Activated CD4-positive, alpha-beta T cell treated with anti-CD3 and anti-CD28 coated beads, Interleukin-2, Interleukin-6, amounts not matched to agents 100 ng/mL and 50 ng/mL, durations not matched to agents 16 hours and 8 hours (primary cell): Measurements from ENCODE around the gene GATD1.
A peak's percentile ranks its signal among the peaks of the same experiment; 100 is the strongest.

Experiments used
- DNase-seq: peaks from one replicate; pipeline ENCODE4 v3.0.0-alpha.2; 2020

The GATD1 gene

DNA sequence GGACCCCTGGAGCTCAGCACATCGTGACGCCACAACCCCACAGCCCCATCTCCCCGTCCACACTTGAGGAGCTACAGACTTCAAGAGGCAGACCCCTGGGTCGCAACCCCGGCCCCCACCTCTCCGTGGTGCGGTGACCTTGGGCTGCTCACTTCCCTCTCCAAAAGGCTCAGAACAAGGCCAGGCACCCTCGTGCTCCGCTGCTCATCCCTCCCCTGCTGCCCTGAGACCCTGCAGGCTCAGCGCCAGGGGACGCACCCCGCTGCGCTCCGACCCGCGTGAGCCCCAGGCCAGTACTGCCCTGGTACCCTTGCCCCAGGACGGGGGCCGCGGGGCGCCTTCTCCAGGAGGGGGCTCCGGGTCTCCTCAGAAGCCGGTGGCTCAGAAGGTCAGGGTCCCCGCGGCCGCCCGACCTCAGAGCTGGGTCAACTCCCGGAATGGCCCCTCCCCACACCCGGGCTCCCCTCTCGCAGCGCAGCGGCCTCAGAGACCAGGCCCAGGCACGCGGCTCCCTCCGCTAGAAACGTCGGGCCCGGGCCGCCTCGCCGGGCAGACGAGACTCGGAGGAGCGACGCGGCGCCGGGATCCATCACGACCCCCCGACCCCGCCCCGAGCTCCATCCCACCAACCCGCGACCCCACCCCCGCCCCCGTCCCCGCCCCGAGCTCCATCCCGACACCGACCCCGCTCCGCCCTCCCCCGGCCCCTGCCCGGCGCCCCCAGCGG lies 563 bp downstream of the GATD1 start:
- DNase-seq = no peak

DNA sequence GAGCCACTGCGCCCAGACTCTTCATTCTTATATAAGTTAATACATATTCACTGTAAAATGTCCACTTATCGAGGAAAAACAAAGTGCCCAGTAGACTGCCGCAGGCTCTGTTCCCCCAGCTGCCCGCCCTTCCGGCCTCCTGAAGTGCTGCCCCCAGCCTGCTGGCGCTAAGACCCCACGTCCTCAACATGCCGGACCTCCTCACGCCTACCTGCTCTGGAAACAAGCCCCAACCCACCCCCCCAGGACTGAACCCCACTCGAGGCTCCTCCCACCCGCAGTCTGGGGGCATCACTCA lies 1.1 kb downstream of the GATD1 start:
- no peak for DNase-seq

DNA sequence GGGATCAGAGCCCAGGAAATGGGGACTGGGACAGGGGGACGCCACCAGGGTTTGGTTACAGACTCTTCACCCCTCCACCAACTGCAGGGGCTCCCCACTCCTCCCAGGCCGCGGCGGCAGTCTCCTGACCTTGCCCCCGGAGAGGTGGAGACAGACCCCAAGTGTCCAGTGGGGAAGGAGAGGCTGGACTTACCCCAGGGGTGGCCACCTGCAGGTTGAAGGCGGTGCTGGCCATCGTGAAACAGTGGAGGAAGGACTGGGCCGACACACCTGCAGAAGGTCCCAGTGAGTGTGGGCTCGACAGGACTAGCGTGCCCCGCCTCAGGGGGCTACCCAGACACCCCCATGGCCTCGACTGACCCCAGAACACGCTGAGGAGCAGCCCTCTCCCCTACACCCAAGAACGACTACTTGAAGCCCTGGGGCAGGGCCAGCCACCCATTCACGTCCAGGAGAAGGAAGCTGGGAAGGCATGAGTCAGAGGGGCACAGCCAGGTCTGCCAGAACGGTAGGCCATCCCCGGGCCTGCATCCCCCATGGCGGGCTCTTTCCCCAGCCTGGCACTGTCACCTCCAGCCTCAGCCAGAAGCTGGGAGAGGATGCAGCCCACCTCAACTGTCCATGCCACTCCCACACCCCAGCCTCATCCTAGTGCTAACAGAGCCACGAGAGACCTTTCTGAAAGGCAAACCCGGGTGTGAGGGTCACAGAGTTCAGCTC lies 2.3 kb downstream of the GATD1 start:
- no peak for DNase-seq

DNA sequence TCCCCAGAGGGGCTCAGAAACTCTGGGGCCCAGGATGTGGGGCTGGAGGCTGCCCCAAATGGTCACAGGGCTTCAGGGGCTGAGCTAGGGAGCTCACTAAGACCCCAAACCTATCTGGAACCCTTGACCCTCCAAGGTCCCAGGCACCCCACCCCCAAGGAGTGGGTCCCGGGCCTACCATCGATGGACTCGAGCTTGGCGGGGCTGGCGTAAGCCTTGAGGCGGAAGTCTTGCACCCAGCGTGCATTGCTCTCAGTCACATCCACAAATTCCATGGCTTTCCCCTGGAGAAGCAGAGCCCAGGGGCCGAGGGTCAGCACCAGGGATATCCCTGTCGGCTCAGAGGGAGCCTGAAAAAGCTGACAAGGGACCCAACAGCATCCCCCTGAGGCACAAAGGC lies 3.5 kb downstream of the GATD1 start:
- DNase-seq = no peak

DNA sequence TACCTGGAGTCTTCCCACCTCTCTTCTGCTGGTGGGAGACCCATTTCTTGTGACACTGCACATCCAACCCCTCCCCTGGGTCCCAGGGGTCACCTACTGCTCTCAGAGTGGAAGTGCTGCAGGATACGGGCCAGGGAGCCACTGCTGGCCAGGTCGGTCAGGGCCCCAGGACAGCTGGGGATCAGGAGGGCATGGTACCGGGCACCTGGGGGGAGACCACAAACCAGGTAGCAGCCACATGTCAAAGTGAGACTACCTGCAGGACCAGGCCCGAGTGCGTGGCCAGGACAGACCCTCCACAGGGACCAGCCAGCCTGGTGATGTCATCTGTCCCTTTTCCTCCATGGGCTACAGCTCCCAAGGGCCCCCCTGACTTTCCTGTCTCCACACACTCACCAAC lies 3.9 kb downstream of the GATD1 start:
- no peak for DNase-seq

DNA sequence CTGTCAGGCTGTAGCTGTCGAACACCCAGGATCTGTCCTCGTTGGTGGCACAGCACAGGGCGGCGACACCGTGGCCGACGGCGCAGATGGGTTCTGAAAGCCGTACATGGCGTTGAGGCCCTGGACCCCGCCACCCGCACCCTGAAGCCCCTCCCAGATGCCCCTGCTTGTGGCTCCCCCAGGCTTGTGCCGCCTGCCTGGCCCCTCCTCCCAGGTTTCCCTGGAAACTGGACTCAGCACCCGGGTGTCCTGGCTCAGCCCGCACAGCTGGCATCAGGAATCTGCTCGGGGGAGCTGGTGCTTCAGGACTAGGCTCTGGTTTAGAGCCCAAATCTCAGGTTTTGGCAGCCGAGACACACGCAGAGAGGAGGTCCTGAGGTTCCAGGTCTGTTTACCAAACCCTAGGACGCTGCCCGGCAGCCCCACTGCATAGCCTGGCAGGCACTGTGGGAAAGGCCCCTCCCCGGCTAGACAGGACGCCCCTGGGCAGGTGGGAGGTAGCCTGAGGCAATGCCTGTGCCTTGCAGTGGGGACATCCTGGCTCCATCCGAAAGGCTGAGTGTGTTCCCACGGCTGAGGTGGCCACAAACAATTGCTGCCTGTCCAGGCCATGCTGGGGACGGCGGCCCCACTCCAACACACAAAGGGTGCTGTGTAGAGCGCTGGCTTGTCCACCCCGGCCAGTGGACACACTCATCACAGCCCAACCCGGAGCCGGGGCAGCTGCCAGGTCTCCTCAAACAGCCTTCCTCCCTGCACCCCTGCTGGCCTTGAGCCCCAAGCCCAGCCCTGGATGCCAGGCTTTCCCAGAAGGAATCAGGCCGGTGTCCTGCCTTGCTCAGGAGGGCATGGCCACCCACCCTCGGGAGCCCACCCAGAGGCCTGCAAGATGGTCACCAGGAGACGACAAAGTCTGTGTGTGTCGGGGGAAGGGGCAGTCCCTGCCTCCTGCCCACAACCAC lies 4.6 kb downstream of the GATD1 start:
- no peak for DNase-seq

DNA sequence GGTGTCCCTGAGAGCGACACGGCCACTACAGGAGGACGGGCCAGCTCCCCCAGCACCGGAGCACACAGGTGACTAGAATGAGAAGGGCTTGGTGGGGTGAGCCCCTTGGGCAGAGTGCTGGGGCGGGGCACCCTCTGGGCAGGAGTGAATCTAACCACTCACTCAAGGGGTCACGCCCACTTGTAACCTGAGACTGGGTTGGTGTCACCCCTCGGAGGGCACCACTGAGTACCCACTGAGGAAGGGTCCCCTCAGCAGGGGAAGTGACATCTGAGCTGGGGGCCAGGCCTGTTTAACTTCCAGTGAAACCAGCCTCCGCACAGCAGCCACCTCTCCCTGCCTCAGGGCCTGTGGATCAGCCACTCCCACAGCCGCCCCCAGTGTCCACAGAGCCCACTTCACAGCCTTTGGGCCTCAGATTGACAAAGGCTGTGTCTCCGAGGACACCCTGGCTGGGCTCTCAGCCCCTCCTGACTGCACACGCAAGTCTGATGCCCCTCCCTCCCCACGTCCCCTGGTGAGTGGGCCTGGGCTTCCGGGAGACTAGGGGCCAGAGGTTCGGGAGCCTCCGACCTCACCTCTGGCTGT lies 5.6 kb downstream of the GATD1 start:
- DNase-seq = no peak

DNA sequence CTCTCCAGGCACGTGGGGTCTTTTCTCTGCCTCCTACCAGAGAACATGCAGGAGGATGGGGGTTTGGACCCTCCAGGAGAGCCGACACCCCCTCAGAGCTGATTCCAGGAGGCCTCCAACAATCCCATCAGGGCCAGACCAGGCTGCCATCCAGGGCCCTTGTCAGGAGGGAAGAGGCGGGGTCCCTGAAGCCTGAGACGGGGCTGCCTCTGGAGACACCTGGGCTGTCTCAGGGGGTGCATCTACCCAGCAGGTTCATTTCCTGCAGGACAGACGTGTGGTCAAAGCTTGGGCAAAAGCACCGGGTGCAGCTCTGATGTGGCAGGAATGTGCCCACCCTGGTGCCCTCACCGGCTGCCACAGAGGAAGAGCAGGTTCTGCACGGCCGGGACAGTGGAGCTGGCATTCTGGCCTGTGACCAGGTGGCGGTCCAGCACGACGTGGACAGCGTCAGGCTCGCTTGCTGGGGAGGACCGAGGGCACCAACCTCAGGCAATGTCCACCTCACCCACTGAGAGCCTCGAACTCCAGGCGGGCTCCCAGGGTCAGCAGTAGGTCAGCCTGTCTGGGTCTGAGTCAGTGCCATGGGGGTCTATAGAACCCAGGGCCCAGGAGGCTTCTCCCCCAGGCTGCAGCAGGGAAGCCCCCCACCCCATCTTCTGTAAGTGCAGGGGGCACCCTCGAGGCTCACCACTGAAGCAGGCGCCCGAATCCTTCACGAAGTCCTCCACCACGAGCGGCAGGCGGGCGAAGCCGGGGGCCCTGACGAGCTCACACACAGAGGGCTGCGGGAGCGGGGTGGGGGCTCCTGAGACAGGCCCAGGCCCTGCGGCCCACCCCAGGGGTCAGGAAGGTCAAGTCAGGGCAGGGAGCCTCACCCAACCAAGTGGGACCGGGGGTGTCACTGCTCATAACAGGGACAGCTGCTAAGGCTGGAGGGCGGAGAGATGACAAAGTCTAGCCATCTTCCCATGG lies 6.4 kb downstream of the GATD1 start:
- no peak for DNase-seq

DNA sequence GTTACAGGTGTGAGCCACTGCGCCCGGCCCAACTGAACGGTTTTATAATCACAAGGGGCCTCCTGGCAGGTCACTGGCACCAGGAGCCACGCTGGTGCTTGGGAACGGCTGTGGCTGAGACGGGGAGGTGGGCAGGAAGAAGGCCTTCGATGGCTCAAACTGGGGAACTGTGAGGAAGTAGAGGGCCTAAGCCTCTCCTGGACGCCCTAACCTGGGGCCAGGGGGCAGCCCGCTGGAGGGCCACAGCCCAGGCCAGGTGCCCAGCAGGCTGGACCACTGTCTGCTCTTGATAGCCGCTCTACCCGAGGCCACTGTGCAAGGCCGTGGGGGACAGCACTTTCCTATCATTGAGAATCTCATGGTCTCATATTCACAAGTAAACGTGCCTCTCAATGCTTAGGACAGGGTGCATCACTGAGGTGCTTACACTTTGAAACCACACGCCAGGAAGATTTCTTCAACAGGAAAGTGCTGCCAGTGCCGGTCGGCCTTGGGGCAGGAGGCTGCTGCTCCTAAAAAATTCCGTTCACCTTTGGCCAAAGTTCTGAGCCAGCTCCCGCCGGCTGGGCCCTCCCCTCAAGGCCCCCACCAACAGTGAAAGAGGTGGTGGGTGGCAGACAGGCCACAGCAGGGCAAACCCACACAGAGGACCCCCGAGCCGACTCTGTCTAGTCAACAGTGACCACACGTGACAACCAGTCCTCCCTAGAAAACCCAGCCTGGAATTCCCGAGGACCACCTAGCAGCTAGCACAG lies 7.2 kb downstream of the GATD1 start:
- no peak for DNase-seq

DNA sequence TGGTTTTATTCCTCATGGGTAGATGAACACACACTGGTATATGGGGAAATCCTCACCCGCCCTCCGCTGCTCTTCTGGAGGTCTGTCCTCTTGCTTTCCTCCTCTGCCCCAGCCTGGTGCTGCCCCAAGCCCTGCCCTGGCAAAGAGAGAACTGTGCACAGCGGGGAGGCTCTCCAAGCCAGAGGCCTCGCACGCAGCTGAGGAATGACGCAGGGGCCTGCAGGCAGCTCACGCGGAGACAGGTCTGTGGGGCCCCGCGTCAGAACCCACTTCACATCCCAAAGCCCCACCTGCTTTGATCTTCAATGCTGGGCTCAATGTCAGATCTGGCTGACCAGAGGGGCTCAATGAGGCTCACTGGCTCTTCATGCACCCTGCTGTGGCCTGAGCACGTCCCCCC lies 10.0 kb downstream of the GATD1 start:
- no peak for DNase-seq

DNA sequence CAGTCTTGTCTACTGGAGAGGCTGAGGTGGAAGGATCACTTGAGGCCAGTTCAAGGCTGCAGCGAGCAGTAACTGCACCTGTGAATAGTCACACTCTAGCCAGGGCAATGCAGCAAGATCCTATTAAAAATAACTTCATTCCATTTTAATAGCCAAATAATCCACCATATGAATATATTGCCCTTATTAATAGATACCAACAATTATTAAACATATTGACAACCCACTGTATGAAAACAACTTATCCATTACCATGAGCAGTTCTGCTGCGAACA lies 10.4 kb downstream of the GATD1 start:
- no peak for DNase-seq

DNA sequence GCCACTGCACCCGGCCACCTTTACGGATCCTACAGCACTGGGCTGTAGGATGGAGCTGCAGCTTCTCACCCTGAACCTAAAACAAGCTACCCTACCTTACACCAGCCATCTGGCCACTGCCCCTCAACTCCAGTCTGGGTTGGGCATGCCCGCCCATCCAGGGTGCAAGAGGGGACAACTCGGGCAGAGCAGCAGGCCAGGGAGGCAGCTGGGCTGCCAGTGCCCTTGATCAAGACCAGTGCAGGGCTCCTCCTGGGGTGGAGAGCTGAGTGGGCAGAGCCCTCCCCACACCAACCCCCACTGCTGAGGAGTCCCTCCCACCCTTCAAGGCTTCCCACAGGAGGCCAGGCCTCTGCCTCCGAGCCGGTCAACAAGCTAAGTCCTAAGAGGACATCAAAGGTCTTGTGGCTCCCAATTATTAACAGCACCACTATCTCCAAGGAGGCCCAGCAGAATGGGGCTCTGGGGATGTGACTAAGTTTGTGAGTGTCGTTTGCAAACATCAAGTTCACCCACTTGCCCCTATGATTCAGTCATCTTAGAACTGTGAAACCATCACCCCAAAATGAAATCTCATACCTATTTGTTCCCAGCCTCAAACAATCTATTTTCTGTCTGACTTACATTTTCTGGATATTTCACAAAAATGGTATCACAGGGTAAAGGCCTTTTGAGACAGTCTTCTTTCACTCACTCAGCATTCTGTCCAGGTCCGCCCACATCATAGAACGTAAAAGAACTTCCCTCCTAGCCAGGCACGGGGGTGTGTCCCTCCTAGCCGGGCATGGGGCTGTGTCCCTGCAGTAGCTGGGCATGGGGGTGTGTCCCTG lies 11.0 kb downstream of the GATD1 start:
- DNase-seq = no peak

DNA sequence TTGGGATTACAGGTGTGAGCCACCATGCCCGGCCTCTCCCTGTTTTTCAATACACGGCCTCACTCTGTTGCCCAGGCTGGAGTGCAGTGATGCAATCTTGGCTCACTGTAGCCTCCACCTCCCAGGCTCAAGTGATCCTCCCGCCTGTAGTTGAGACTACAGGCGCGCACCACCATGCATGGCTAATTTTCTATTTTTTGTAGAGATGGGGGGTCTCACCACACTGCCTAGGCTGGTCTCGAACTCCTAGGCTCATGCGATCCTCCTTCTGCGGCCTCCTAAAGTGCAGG lies 11.5 kb downstream of the GATD1 start:
- no peak for DNase-seq

DNA sequence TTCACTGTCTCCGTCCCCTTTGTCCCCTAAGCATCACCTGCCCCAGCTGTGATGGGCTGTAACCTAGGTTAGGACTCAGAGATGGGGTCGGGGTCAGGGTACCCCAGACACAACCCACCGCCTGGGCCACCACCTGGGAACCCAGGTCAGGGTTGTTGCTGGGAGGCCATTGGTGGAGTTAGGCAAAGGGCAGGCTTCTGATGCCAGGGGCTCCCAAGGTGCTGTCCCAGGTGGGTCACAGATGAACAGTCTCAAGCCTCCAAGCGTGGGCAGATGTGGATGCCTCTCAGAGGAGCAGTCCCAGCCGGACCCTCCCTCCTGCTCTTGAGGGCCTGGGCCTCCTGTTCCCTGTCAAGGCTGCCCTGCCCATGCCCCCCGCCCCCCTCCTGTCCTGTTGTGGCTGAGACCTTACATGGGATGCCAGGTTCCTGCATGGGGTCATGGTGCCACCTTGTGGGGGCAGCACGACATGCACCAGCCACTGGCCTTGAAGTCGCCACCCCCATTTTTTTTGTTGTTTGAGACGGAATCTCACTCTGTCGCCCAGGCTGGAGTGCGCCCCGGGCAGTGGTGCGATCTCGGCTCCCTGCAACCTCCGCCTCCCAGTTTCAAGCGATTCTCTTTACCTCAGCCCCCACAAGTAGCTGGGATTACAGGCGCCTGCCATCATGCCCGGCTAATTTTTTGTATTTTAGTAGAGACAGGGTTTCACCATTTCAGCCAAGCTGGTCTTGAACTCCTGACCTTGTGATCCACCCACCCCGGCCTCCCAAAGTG lies 12.1 kb downstream of the GATD1 start:
- peak; percentile 73 for DNase-seq

DNA sequence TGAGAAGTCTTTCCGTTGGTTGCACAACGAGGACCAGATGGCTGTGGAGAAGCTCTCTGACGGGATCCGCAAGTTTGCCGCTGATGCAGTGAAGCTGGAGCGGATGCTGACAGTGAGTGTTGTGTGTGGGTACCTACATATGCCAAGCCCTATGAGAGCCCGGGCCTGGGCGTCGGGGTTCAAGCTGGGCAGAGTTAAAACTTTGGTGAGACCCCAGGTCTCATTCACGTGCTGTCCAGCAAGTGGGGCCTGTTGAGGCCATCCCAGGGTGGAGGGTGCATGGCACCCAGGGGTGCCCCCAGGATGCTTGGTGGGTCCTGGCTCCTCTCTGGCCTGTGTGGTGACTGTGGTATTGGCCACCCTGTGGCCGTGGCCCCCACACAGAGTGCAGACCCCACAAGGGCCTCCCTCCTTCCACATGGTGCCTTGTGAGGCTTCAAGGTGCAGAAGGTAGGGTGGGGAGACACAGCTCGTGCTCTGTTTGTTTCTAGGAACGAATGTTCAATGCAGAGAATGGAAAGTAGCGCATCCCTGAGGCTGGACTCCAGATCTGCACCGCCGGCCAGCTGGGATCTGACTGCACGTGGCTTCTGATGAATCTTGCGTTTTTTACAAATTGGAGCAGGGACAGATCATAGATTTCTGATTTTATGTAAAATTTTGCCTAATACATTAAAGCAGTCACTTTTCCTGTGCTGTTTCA lies 12.8 kb downstream of the GATD1 start:
- no peak for DNase-seq

DNA sequence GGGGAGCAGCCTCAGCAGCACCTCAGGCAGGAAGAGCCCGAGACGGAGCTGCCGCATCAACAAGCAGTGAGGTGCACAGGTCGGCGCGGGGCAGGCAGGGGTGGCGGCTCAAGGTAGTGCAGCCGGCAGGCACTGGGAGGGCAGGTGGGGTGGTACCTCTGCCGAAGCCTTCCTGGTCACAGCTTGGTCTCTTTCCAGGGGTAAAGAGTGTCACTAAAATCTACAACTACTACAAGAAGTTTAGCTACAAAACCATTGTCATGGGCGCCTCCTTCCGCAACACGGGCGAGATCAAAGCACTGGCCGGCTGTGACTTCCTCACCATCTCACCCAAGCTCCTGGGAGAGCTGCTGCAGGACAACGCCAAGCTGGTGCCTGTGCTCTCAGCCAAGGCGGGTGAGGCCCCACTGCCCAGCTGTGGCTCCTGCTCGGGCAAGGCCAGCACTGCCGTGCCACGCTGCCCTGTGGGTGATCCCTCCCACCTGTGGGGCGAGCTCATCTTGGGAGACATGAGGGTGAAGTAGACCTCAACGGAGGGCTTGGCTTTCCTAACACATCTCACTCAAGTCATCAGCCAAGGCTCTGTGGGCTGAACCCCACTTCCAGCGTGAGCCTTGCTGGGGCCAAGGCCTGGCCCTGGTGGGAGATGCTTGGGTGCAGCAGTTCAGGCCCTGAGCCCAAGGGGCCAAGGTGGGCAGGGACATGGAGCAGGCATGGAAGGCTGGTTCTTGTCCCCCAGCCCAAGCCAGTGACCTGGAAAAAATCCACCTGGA lies 13.6 kb downstream of the GATD1 start:
- DNase-seq = no peak

DNA sequence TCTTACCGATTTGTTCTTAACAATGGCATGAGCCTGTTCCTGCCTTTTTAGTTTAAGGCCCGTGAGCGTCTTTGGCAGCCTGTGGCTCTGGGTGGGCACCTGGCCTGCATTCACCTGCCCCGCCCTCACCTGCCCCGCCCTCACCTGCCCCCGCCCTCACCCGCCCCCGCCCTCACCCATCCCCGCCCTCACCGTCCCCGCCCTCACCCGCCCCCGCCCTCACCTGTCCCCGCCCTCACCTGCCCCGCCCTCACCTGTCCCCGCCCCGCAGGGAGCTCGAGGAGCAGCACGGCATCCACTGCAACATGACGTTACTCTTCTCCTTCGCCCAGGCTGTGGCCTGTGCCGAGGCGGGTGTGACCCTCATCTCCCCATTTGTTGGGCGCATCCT lies 14.2 kb downstream of the GATD1 start:
- no peak for DNase-seq

DNA sequence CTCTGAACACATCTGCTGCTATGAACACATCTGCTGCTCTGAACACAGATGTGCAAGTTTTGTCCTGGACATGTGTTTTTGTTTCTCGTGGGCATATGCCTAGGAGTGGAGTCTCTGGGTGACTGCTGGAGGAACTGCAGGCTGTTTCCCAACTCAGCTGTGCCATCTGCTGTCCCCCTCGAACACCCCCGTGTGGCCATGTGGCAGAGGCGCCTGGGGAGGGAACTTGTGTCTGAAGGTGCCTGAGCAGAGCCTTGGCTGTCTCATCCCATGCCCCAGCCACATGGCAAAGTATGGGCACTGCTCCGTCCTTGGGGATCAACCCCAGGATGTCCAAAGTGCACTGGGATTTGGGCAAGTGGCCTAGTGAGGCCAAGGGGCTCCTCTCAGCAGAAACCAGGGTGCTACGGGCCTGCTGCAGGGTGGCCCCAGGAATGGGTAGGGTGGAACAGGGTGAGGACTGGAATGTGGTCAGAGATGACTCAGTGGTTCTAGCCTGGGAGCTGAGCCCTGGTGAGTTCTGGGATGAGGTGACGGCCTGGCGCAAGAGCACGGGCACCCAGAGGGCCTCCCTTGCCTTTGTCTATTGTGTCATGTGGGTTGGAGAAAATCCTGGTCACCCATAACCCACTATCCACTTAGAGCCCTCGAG lies 14.7 kb downstream of the GATD1 start:
- peak; percentile 35 for DNase-seq
